A172 (cell line): Measurements from ENCODE around the gene MB21D2. TPM values are rescaled to one million over a fixed set of nuclear protein-coding genes. Genes with fewer than 3 reads are reported as not detected.
A peak's percentile ranks its signal among the peaks of the same experiment; 100 is the strongest.

Experiments used
- DNase-seq: peaks from one replicate; pipeline ENCODE4 v3.0.0-alpha.2; 2015; ENCODE audit warnings: low spot score
- total RNA-seq: library from RNA; depleted of rRNA; stranded (reverse); fragments of >200 nt; shearing (Covaris generic); gene quantifications from 2 replicates; pipeline ENCODE4 v1.2.3, GENCODE V29; 2014

The MB21D2 gene
- total RNA-seq, 1 experiment from 2014 or later, result 85.0 TPM

GRCh38 chr3:192892981-192893700 lies 24.5 kb downstream of the MB21D2 start:
- DNase-seq, result peak; percentile 99

- no peak for DNase-seq
These were observed 27.0 kb downstream of the MB21D2 start for GRCh38 chr3:192890347-192891335.

- no peak for DNase-seq
These were observed 28.0 kb downstream of the MB21D2 start for GRCh38 chr3:192889679-192890078.

- DNase-seq, result no peak
These were observed 29.5 kb downstream of the MB21D2 start for GRCh38 chr3:192888190-192888589.

GRCh38 chr3:192887701-192888100 lies 30.0 kb downstream of the MB21D2 start:
- peak; percentile 87 for DNase-seq

- peak; percentile 89 for DNase-seq
These were observed 30.6 kb downstream of the MB21D2 start for GRCh38 chr3:192887047-192887446.

GRCh38 chr3:192884777-192885773 lies 32.6 kb downstream of the MB21D2 start:
- peak; percentile 99 for DNase-seq

- DNase-seq, result no peak
These were observed 34.1 kb downstream of the MB21D2 start for GRCh38 chr3:192883512-192883911.

GRCh38 chr3:192881159-192881786 lies 36.4 kb downstream of the MB21D2 start:
- no peak for DNase-seq

- DNase-seq, result no peak
These were observed 37.3 kb downstream of the MB21D2 start for GRCh38 chr3:192880313-192880712.

GRCh38 chr3:192879346-192880031 lies 38.2 kb downstream of the MB21D2 start:
- peak; percentile 100 for DNase-seq

GRCh38 chr3:192875971-192876565 lies 41.6 kb downstream of the MB21D2 start:
- DNase-seq, result peak; percentile 88

GRCh38 chr3:192870822-192871221 lies 46.8 kb downstream of the MB21D2 start:
- no peak for DNase-seq

GRCh38 chr3:192869131-192870031 lies 48.3 kb downstream of the MB21D2 start:
- DNase-seq, result peak; percentile 81

GRCh38 chr3:192867645-192868044 lies 50.0 kb downstream of the MB21D2 start:
- DNase-seq, result no peak

- no peak for DNase-seq
These were observed 50.9 kb downstream of the MB21D2 start for GRCh38 chr3:192866804-192867203.

GRCh38 chr3:192864941-192865340 lies 52.7 kb downstream of the MB21D2 start:
- DNase-seq, result no peak

- DNase-seq, result no peak
These were observed 54.6 kb downstream of the MB21D2 start for GRCh38 chr3:192863091-192863420.
